ENCODE measurements around the gene FIG4. TPM values are rescaled to one million over a fixed set of nuclear protein-coding genes. Genes with fewer than 3 reads are reported as not detected.
"Not testable (repeated sequence)": the region's sequence is repeated elsewhere in the genome, so short reads cannot be mapped to it uniquely, and the experiment has no call there.

The FIG4 gene
- 11.5 and 11.7 TPM in 2 replicates for total RNA-seq (2014; rRNA removed; shearing (Covaris generic))

DNA sequence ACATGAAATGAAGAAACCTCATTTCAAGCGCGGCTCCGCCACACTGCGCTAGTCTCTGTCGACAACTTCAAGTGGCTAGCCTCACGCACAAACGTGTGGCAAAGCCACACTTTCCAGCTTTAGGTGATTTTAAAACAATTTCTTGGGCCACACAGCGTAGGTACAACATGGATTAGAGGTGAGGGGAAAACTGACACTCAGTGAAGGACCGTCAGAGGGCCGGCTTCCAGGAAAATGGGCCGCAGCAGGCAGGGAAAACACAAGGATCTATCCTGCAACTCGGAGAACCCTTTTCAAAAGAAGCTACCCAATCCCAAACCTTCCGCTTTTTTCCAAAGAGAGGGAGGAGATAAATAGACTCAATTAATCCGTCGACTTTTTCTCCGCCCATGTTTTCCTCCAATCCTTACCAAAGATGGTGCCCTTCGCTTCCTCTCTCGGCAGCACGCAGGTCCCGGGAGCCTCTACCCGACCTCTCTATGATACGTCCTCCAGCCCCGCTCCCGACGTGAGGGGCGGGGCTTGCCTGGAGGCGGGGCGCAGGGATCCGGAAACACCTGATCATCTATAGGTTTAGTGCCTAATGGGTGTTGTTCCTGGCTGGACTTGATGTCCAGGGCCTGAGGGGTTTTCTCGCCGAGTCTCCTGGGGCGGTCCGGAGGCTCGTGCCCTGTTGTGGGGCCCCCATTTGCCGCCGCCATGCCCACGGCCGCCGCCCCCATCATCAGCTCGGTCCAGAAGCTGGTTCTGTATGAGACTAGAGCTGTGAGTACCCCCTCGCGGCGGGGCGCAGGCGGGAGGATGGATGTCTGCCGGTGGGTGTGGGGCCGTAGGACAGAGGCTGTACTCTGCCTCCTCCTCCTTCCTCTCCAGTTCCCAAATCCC is at the start of gene FIG4, which contains the start of gene AK9:
Gene FIG4, plus strand, starts transcription at position 560 of the 885 bp plus-strand sequence. Its CDS starts 140 bp downstream, at position 700.
Gene AK9, minus strand, starts transcription at position 466 of the 885 bp plus-strand sequence. CDS start 15,457 bp downstream, outside the sequence.
- peak; percentile 92 for DNase-seq (ENCODE audit: low read depth)

DNA sequence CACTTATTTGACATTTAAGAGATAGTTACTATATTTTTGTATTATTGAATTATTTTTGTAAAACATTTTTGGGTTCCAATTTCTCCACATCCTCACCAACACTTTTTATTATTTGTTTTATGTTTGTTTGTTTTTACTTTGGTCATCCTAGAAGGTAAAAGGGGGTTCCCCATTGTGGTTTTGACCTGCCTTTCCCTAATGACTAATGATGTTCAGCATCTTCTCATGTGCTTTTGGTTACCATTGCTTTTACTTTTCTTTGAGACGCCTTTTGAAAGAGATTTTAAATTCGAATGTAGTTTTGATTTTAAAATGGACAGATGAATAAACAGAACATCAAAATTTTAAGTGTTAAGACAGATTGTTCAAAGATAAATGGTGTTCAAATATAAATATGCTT is 47.0 kb upstream of the FIG4 start:
- no peak for DNase-seq (ENCODE audit: low read depth)

DNA sequence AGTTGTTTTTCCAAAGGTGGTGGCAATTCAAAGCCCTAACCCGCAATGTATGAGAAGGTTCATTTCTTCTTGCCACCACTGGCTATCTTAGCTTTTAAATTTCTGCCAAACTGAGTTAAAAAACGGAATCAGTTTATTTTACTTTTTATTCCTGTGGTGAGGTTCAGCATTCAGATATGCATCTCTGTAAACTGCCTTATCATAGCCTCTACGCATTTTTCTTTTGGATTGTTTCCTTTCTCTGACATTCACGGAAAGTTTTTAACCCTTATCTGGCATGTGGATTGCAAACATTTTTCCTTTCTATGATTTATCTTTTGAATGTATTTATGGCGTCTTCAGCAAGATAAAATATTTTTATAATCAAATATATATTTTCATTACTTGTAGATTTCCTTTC is 37.8 kb upstream of the FIG4 start:
- DNase-seq (ENCODE audit: low read depth), result no peak

- no peak for DNase-seq (ENCODE audit: low read depth)
Measured at GRCh38 chr6:109655761-109656262, 35.3 kb upstream of the FIG4 start.

GRCh38 chr6:109660526-109661320 is 30.4 kb upstream of the FIG4 start:
- no peak for DNase-seq (ENCODE audit: low read depth)

DNA sequence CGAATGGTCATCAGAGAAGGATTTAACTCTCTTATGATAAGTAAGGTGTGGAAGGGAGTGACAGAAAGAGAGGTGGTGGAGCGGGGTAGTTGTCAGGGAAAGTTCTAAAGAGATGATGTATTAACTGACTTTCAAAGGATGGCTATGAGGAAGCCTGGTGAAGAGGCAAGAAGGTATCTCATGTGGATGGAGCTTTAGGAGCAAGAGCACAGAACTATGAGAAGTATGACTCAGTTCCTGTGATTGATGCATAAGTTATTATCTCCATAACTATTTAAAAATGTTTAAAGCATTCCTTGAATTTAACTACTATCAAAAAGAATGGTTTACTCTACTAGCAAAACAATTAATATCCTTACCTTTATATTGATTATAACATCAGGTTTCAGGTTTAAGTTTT is 28.9 kb upstream of the FIG4 start:
- DNase-seq (ENCODE audit: low read depth), result no peak

DNA sequence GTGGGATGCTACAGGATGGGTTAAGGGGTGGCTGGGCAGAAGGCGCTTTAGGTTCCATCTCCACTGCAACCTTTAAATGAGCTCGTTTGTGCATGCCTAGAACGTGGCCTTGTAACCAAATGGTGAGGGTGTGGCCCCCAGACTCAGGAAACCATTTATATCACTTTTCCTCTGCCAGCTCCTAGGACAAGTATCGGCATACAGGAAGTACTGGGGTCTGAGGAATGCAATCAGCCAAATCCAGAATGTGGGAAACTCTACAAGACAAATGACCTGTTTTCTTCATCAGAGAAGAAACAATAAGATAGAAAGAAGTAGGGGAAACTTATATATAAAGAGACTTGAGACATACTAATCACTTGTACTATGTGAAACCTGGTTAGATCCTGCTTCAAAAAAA is 21.3 kb upstream of the FIG4 start:
- no peak for DNase-seq (ENCODE audit: low read depth)

DNA sequence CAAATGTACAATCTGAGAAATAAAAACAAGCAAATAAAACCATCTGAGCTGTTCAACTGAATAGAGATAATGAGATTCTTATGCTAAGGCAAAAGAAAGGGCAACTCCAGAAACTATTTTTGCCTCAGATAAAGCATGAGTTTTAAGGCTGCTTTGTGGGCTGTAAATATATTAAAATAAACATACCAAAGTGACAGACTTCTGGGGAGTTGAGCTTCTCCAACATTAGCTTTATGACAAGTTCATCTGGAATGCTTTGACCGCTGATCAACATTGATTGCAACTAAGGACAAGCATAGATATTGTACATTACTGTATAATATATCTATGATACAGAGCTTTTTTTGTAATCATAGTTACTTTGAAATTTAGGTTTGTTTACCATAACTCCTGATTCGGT is 19.4 kb upstream of the FIG4 start:
- no peak for DNase-seq (ENCODE audit: low read depth)

DNA sequence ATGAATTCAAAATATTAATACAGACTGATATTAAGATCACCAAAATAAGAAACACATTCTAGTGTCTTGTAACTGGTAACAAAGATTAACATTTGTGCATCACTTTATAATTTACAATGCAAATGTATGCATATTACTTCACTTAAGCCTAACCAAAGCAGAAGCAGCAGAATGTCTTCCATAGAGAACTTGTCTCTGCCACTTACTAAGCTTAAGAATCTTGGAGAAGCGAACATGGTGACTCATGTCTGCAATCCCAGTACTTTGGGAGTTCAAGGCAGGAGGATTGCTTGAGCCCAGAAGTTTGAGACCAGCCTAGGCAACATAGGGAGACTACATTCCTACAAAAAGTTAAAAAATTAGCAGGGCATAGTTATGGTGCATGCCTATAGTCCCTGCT is 18.9 kb upstream of the FIG4 start:
- DNase-seq (ENCODE audit: low read depth), result no peak

GRCh38 chr6:109672839-109673238 is 18.3 kb upstream of the FIG4 start:
- DNase-seq (ENCODE audit: low read depth), result no peak

DNA sequence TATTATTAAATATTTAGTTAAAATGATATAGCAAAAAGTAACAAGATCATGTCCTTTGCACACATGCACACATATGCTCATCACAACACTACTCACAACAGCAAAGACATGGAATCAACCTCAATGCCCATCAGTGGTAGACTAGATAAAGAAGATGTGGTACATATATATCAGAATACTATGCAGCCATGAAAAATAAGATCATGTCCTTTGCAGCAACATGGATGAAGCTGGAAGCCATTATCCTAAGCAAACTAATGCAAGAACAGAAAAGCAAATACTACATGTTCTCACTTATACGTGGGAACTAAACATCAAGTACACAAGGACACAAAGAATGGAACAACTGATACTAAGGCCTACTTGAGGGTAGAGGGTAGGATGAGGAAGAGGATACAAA is 14.4 kb upstream of the FIG4 start:
- no peak for DNase-seq (ENCODE audit: low read depth)

DNA sequence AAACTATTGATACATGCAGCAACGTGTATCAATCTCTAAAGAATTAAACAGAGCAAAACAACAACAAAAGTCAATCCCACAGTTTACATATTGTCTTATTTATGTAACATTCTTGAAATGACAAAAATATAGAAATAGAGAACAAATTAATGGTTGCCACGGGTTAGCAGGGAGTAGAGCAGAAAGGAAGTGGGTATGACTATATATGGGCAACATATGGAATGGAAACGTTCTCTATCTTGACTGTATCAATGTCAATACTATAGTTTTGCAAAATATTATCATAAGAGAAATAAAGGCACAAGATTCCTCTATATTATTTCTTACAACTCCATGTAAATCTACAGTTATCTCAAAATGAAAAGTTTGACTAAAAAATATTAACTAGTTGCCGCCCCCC is 12.9 kb upstream of the FIG4 start:
- DNase-seq (ENCODE audit: low read depth), result no peak

- not testable (repeated sequence) for DNase-seq (ENCODE audit: low read depth)
Measured at GRCh38 chr6:109678661-109679505, 12.2 kb upstream of the FIG4 start.

DNA sequence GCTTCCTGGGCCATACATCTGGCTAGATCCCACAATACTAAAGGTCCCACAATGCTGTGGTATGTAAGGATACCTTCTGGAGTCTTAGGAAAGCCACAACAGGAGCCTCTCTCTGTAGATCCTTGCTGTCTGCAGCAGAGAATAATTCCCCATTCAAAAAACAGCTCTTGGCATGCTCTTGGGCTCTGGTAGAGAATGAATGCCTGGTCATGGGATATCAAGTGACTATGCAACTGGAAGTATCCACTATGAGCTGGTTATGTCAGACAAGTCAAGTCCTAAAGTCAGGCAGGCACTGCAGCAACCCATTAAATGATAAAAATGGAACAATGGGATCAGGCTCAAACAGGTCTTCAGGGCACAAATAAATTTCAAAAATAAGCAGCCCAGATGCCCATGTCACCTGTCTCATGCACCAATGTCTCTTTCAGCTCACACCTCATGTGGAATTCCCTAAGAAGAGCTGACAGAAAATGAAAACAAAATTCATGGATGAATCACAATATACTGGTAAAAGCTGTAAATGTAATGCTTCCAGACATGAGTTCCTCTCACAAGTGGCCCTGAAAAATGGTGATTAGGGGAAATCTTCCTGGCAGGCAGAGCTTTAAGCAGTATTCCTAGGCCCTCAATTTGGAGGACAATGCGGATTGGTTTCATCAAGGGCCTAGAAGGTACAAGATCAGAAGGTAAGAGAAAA is 4.4 kb upstream of the FIG4 start:
- no peak for DNase-seq (ENCODE audit: low read depth)

- peak; percentile 94 for DNase-seq (ENCODE audit: low read depth)
Measured at GRCh38 chr6:109687271-109687761, 3.8 kb upstream of the FIG4 start.

DNA sequence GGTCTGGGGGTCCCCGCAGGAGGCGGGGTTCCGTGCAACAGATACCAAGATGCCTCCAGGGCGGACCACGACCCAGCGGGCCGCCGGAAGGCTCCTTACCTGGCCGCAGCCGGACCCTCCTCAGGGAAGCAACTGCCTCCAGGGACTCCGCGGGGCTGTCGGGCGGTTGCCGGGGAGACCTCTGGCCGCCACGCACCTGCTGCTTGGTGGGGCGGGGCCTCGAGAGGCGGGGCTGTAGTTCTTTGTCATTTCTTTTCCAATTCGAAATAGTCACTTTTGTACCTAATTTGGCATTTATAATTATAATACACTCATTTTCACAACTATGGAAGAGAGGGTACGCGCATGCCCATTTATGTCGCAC is 741 bp upstream of the FIG4 start:
- no peak for DNase-seq (ENCODE audit: low read depth)

GRCh38 chr6:109693111-109693510 is 2.0 kb downstream of the FIG4 start:
- no peak for DNase-seq (ENCODE audit: low read depth)

GRCh38 chr6:109695468-109695867 is 4.4 kb downstream of the FIG4 start:
- peak; percentile 42 for DNase-seq (ENCODE audit: low read depth)

GRCh38 chr6:109696355-109696754 is 5.3 kb downstream of the FIG4 start:
- no peak for DNase-seq (ENCODE audit: low read depth)

- no peak for DNase-seq (ENCODE audit: low read depth)
Measured at GRCh38 chr6:109701221-109701620, 10.1 kb downstream of the FIG4 start.

- DNase-seq (ENCODE audit: low read depth), result no peak
Measured at GRCh38 chr6:109701774-109702173, 10.7 kb downstream of the FIG4 start.

All from RPMI7951 (cell line).